GM19372 (cell line): Measurements from ENCODE around the gene RELB.
"Not testable (repeated sequence)": the region's sequence is repeated elsewhere in the genome, so short reads cannot be mapped to it uniquely, and the experiment has no call there.

Experiments
- ATAC-seq: cut with Tn5 transposase; IDR thresholded peaks from one replicate; pipeline ENCODE4 v1.9.1; 2021; ENCODE audit warnings: mild to moderate bottlenecking, low read depth, moderate library complexity; ENCODE audit not compliant: unreplicated experiment

The RELB gene

DNA sequence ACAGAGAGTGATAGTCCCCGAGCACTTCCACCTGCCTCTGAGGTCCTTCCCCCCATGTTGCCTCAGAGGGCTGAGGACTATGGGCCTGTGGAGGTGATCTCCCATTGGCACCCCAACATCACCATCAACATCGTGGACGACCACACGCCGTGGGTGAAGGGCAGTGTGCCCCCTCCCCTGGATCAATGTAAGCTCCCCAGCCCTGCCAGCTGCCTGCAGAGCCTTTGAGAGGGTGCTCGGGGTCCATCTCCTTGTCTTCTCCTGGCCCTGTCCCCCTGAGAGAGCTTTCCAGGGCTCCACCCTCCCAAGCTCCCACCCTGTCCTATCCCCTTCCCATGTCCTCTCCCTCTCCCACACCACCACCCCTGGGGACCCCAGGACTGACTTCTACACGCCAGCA lies 14.9 kb upstream of the RELB start:
- no peak for ATAC-seq

- ATAC-seq, result no peak
Measured at GRCh38 chr19:44987148-44987675, 14.1 kb upstream of the RELB start.

DNA sequence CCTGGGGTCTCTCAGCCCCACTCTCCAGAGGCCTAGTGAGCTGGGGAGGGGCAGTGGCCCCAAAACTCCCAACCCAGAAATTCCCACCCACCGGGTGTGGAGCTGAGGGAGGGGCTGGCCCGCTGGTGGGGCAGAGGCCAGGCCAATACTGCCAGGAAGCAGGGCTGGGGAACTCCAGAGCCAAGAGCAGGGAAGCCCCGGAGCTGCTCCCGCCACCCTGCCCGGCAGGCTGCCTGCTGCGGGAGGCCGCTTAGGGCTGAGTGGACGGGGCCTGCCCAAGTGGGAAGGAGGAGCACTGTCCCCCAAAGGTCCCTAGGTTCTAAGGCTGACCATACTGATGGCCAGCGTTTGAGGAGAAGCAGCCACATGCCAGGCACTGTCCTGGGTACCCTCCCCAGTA lies 13.0 kb upstream of the RELB start:
- no peak for ATAC-seq

DNA sequence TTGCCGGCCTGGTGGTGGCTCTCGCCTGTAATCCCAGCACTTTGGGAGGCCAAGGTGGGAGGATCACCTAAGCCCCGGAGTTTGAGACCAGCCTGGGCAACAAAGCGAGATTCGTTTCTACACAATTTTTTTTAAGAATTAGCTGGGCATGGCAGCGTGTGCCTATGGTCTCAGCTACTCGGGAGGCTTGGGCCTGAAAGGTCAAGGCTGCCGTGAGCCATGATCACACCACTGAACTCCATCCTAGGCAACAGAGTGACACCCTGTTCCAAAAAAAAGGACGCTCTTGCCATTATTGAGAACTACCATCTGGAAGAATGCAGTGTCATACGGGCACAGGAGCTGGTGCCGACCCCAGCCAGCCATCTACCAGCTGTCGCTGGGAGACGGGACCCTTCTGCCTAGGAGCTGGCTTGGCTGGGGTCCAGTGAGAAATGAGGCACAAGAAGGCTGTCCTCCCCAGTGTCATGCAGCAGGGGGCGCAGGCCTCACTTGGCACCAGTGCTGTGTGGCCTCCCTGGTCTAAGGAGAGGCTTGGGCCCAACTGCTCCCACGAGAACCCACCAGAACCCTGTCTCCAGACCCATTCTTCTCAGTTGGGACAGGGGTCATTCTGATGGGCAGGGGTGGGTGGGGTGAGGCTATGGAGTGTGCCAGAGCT lies 12.2 kb upstream of the RELB start:
- no peak for ATAC-seq

- ATAC-seq, result no peak
Measured at GRCh38 chr19:44990459-44990858, 10.8 kb upstream of the RELB start.

- no peak for ATAC-seq
Measured at GRCh38 chr19:44990966-44991365, 10.3 kb upstream of the RELB start.

DNA sequence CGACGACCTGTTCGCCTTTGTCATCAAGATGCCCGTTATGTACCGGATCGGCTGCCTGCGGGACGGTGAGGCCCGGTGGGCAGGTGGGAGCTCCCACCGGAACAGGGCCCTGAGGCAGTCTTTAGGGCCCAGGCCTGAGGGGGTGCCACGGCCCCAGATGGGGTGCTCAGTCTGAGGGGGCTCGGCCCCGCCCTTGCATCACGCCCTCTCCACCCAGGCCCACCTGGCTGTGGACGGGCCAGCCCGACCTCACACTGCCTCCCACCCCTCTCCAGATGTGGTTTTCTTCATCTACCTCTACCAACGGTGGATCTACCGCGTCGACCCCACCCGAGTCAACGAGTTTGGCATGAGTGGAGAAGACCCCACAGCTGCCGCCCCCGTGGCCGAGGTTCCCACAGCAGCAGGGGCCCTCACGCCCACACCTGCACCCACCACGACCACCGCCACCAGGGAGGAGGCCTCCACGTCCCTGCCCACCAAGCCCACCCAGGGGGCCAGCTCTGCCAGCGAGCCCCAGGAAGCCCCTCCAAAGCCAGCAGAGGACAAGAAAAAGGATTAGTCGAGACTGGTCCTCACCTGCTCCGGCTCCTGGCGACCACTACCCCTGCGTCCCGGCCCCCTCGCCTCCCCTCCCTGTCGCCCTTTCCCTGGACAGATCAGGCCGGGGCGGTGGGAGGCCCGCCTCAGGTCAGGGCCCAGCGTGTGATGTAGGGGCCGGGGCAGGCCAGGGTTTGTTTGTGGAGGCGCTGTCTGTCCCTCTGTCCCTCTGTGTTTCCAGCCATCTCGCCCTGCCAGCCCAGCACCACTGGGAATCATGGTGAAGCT lies 8.7 kb upstream of the RELB start:
- no peak for ATAC-seq

- no peak for ATAC-seq
Measured at GRCh38 chr19:44993526-44993925, 7.7 kb upstream of the RELB start.

GRCh38 chr19:44993926-44994537 lies 7.2 kb upstream of the RELB start:
- ATAC-seq, result no peak

GRCh38 chr19:44998025-44998424 lies 3.2 kb upstream of the RELB start:
- no peak for ATAC-seq

DNA sequence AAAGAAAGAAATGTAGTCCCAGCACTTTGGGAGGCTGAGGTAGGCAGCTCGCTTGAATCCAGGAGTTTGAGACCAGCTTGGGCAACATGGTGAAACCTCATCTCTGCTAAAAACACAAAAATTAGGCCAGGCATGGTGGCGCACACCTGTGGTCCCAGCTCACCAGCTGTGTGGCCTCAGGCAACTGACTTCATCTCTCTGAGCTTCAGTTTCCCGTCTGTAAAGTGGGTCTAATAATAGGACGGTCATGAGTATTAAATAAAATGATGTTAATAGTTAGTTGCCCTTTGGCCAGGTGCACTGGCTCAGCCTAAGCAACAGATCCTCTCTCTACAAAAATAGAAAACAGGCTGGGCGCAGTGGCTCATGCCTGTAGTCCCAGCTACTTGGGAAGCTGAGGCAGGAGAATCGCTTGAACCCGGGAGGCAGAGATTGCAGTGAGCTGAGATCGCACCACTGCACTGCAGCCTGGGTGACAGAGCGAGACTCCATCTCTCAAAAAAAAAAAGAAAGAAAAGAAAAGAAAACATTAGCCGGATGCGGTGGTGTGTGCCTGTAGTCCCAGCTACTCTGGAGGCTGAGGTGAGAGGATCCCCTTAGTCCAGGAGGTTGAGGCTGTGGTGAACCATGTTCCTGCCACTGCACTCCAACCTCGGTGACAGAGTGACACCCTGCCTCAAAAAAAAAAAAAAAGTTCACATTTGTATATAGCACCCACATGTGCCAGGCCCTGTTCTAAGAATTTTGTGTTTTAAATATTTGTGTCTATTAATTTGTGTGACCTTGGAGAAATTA lies 1.9 kb upstream of the RELB start:
- ATAC-seq, result not testable (repeated sequence)

DNA sequence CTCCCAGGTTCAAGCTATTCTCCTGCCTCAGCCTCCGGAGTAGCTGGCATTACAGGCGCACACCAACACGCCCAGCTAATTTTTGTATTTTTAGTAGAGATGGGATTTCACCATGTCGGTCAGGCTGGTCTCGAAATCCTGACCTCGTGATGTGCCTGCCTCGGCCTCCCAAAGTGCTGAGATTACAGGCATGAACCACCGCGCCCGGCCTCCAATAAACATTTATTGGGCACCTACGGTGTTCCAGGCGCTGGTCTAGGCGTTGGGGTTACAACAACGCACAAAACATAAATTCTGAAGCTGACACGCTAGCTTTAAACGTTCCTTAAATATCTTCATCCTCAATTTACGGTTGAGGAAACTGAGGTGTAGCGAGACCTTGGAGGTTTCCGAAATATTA lies 599 bp upstream of the RELB start:
- not testable (repeated sequence) for ATAC-seq

DNA sequence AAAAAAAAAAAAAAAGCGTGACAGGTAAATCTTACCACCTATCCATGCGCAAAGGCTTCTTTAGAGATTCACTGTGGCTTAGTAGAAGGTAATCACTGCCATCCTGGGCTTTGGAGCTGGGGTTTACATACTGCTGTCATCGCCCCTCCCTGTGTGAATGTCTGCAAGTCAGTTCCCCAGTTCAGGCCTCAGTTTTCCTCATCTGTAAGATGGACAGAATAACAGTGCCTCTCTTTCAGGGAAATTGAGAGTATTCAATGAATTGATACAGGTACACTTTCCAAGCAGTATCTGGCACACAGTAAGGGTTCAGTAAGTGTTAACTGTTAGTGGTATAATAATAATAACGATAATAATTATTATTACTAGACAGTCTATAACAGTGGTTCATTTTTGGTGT lies 2.2 kb downstream of the RELB start:
- ATAC-seq, result no peak

DNA sequence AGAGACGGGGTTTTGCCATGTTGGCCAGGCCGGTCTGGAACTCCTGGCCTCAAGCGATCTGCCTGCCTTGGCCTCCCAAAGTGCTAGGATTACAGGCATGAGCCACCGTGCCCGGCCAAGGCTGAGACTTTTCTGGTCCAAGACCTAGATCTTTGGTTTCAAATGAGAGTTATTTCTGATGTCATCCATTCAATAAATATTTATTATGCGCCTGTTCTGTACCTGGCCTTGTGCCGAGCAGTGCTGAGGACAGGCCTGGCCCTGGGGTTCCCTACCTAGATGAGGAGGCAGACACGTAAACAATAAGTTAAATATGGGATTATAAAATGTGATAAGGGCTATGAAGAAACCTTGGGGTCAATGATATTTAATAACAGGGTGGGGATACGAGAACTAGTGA lies 4.5 kb downstream of the RELB start:
- no peak for ATAC-seq

GRCh38 chr19:45008552-45008951 lies 7.3 kb downstream of the RELB start:
- ATAC-seq, result no peak

DNA sequence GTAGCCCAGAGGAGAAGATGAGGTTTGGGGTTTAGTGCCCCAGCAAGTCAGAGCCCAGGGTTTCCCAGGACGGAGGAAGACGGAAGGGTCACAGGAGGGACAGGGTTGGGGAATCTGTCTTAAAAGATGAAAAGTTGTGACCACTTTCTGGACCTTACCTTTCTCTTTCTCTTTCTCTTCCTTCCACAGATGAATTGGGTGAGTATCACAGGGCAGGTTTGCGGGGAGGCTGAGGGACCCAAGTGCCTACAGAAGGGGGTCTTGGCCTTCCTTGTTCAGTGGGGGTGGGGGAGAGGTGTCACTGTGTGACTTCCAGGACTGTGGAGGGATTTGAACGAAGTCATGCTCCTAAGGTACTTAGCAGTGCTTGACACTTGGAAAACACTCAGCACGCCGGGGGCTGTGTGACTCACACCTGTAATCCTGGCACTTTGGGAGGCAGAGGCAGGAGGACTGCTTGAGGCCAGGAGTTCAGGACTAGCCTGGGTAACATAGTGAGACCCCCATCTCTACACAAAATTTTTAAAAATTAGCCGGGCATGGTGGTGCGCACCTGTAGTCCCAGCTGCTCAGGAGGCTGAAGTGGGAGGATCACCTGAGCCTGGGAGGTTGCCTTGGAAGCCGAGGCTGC lies 8.5 kb downstream of the RELB start:
- ATAC-seq, result no peak

GRCh38 chr19:45010306-45010705 lies 9.0 kb downstream of the RELB start:
- no peak for ATAC-seq

DNA sequence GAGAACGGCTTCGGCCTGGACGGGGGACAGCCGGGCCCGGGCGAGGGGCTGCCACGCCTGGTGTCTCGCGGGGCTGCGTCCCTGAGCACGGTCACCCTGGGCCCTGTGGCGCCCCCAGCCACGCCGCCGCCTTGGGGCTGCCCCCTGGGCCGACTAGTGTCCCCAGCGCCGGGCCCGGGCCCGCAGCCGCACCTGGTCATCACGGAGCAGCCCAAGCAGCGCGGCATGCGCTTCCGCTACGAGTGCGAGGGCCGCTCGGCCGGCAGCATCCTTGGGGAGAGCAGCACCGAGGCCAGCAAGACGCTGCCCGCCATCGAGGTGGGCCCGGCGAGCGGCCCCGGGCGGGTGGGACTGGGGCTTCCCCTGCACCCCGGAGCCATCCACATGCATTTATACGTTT lies 10.7 kb downstream of the RELB start:
- no peak for ATAC-seq

- peak; percentile 84 for ATAC-seq
Measured at GRCh38 chr19:45016388-45017314, 15.4 kb downstream of the RELB start.
